Suppressor macrophage treated with lipopolysaccharide for 1 hour (primary cell): ENCODE data around the gene DRC3.
"Not testable (repeated sequence)": the region's sequence is repeated elsewhere in the genome, so short reads cannot be mapped to it uniquely, and the experiment has no call there.

ENCODE experiments used
- DNase-seq, 3 donors: peaks; one replicate each; pipeline ENCODE4 v3.0.0-alpha.2; 2020 to 2022

The DRC3 gene, protein sequence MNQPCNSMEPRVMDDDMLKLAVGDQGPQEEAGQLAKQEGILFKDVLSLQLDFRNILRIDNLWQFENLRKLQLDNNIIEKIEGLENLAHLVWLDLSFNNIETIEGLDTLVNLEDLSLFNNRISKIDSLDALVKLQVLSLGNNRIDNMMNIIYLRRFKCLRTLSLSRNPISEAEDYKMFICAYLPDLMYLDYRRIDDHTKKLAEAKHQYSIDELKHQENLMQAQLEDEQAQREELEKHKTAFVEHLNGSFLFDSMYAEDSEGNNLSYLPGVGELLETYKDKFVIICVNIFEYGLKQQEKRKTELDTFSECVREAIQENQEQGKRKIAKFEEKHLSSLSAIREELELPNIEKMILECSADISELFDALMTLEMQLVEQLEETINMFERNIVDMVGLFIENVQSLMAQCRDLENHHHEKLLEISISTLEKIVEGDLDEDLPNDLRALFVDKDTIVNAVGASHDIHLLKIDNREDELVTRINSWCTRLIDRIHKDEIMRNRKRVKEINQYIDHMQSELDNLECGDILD

DNA sequence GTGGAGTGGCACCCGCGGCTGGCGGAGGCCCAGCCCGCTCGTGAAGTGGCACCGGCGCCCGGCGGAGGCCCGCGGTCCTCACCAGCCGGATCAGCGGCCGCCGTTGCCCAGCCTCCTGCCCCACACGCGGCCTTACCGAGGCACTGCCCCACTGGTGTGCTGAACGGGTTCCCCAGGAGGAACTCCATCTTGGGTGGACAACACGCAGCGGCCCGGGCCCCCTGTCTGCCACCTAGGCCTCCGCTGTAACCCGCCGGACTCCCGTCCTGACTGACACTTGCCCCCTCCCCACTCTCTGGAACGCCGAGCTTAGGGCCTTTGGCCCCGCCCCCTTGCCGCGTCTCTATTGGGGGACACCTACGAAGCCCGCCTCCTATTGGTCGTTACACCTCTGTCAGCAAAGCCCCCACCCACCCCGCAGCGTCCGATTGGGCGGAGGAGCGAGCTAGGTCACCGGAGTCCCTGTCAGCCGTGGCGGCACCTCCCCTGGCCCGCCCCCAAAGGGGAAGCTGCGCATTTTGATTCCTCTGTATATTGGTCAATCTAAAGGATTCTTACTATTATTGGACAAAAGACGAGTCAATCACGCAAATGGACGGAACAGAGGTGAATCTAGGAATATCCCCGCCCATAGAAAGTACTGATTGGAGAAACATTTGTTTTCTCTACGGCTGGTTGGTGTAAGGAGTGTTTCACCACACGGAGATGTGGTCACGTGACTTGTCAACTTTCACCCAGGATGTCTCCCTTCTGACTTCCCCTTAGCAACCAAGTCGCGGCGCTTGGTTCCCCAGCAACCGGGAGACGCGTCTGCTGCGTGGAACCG is at the start of gene DRC3, which contains the start of gene TOM1L2:
TSS of gene DRC3 (plus strand) at position 737 of the 826 bp plus-strand sequence. CDS start 4,737 bp downstream, outside the sequence.
TSS of gene TOM1L2 (minus strand) at position 275 of the 826 bp plus-strand sequence. CDS start at position 188, 87 bp downstream.
- peak; percentile 100 for DNase-seq

GRCh38 chr17:17924131-17924856 is 48.4 kb upstream of the DRC3 start:
- no peak for DNase-seq

DNA sequence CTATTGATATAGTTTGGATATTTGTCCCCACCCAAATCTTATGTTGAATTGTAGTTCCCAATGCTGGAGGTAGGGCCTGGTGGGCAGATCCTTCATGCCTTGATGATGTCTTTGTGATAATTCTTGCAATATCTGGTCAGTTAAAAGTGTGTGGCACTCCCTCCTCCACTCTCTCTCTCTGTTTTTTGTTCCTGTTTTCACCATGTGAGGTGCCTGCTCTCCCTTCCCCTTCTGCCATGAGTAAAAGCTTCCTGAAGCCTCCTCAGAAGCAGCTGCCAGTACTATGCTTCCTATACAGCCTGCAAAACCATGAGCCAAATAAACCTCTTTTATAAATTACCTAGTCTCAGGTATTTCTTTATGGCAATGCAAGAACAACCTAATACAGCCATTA is 47.8 kb upstream of the DRC3 start:
- DNase-seq, result peak in 1 of 3 donors; percentile 26

DNA sequence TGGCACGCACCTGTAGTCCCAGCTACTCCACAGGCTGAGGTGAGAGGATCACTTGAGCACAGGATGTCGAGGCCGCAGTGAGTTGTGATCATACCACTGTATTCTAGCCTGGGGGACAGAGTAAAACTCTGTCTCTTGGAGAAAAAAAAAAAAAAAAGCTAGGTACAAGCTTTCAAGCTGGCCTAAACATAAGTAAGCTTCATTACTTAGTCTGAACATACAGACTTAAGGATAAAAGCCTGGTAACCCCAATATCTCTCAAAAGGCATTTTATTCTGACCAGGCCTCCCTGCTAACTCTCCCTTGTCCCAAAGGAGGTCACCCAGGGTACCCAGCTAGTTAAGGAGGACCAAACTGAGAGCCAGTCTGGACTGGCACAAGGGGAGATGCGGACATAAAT is 46.6 kb upstream of the DRC3 start:
- DNase-seq, result no peak

DNA sequence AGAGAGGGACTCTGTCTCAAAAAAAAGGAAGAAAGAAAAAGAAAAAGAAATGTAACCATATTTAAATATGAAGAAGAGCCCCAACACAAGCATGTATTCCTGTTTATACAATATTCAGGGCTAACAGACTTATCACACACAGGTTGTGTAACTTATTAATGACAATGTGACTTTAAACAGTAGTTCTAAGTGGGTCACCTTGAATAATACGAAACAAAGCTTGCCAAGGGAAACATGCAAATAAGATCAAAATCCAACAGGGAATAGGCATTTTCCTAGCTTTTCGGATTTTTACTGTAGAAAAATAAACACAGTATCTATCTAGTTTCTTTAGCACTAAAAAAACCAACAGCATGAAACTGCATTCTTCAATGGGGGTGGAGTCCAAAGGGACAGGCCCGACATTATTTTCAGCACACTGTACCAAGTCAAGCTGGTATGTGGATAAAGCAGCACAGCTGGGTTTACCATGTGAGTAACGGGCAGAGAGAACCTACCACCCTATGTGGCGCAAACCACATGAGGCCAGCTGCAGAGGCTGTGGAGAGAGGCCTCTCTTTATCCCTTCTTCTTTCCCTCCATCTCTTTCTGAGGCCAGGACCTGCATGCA is 45.7 kb upstream of the DRC3 start:
- DNase-seq, result no peak

GRCh38 chr17:17928398-17929287 is 44.0 kb upstream of the DRC3 start:
- DNase-seq, result no peak

DNA sequence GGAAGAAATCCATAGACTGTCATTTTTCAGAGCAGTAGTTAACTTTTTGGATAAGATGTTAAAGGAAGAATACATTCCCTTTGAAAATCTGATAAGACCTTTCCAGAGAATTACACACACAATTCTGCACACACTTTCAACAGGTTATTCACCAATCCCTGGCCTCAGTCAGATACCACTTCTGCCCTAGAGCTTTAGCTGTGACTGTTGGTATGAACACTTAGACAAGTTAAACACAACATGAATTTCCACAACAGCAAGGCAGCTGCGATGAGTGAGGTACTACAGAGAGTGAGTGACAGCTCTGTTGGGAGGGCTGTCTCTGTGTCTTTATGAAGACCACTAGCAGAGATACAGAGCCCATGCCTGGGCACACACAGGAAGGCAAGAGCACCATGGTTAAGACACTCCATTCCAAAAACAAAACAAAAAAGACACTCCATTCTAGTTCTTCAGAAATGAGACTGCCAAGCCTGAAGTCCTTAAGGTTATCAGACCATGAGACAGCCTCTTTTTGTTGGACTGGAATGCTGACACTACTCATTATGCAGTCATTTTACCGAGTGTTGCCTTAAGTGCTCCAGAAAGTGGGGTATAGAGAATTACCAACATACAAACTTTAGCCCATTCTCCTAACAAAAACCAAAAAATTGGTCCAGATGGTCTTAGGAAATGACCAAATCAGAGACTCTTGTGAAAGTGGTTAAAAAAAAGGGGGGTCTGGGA is 42.8 kb upstream of the DRC3 start:
- no peak for DNase-seq

- peak in 1 of 3 donors; percentile 13 for DNase-seq
Measured at GRCh38 chr17:17930674-17931073, 42.0 kb upstream of the DRC3 start.

DNA sequence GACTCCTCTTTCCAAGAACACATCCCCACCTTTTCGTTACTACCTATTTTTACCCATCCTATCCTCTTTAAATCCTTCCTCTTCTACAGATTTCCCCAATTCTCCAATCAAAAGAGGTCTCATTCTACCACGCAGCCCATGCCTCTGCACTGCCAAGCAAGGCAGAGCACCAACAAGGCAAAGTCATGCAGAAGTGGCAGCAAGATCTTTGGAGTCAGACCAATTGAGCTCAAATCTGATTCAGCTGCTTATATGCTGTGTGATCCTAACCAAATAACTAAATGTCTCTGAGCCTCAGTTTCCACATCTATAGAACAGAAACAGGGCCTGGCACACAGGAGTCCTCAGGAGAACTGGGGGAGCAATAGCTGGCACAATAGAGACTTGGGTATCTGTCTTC is 41.5 kb upstream of the DRC3 start:
- DNase-seq, result peak in 1 of 3 donors; percentile 12

- peak in 1 of 3 donors; percentile 20 for DNase-seq
Measured at GRCh38 chr17:17933775-17934174, 38.9 kb upstream of the DRC3 start.

DNA sequence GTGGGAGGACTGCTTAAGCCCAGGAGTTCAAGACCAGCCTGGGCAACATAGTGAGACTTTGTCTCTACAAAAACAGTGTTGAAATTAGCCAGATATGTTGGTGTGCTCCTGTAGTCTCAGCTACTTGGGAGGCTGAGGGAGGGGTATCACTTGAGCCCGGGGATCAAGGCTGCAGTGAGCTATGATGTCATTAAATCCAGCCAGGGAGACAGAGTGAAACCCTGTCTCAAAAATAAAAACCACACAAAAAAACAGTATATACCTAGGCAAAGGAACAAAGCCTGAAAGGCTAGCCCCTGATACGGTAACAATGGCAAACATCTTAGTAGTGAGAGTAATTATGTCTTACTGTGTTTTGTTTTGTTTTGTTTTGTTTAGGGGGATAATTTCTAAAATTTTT is 38.4 kb upstream of the DRC3 start:
- peak in 1 of 3 donors; percentile 17 for DNase-seq

DNA sequence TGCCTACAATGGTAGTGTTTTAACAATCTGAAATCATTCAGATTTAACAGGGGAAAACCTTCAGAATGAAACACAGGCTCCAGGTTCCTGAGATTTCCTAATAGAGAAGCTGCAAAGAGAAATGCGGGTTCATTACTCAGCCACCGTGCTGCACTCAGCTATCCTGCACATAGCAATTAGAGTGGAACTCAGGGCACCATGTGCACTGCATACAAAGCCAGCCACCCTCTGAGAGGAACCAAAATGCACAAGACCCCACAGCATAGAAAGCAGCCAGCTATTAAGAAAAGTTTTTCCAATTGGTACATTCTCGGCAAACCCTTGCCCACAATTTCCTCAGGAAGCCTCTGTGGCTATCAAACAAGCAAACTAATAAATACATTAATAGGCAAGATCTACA is 37.9 kb upstream of the DRC3 start:
- DNase-seq, result peak; percentile 63 to 71 (median 66)

DNA sequence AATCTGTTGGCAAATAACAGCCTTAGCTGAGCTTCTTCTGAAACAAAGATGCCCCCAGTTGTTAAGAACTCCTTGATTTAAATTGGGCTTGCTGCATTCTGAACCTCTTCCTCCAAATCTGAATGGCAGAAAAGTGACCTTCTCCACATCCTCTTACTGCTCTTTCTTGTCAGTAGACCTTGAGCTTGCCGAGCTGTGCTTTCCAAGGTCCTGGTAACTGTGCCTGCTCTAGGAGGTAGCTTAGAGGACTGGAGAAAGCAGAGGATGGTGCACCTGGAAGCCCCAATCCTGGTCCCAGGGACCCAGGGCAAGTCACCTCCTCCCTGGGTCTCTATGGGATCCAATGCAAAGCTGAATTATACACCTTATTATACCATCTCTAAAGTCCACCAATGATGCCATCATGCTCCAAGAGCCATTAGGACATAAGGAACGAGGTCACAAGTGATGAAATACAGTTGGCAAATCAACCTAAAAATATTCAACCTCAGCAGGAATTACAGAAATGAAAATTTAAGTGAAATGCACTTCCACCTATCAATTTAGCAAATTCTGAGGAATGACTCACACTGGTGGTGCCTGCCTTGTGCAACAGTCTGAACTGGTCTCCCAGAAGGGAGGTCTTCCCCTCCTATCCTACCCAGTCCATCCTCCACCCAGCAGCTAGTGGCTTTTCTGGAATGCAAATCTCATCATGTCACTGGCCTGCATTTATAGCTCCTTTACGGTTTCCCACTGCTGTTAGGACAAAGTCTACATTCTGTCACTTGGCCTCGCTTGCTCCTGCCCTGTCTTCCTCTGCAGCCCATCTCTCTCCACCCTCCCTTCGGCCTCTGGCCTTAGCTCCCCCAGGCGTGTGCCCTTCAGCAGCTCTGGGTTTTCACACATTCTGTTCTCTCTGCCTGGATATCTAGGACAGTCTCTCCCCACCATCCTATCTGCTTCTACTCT is 37.1 kb upstream of the DRC3 start:
- DNase-seq, result peak; percentile 85 to 92 (median 88)

- peak in 2 of 3 donors; percentile 41 to 58 for DNase-seq
Measured at GRCh38 chr17:17937201-17937853, 35.3 kb upstream of the DRC3 start.

DNA sequence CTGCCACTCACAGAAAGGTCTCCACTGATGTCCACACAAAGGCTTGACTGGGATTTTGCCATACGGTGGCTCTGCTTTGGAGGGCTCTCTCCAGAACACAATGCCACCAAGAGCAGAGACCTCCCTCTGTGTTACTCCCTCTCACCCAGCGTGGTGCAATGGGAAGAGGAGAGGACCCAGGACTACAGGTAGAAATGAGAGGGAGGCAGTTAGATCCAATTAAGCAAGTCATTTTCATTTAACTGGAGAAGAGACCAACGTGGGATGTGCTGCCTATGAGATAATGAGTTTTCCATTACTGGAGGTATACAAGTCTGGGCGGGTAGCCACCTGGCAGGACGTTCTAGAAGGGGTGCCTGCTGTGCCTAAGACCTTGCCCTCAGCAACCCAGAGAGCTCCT is 34.7 kb upstream of the DRC3 start:
- DNase-seq, result peak in 1 of 3 donors; percentile 11

DNA sequence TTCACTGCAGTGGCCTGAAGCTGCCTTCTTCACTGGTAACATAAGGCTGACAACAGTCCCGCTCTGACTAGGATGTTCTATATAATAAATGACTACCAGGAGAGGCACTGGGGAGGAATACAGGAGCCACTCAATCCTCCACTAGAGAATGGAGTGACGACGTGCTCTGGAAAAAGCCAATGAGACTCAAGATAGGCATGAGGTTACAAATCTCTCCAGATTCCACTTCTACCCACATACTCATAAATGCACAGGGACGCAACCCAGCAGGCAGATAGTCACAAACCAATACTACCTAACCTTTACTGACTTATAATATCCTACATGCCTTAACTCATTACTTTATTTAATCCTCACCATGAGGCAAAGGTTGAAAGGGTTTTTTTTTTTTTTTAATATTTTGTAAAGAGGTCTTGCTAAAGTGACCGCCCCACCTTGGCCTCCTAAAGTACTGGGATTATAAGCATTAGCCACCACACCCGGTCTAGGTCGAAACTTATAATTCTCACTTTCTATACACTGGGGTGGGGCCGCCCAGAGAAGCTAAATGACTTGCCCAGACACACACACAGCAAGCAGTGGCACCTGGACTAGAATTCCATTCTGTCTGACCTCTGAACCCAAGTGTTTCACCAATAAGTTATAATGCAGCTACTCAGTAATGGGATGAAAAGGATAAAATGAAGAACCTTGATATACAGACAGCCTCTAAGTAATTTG is 34.1 kb upstream of the DRC3 start:
- DNase-seq, result peak in 1 of 3 donors; percentile 10

DNA sequence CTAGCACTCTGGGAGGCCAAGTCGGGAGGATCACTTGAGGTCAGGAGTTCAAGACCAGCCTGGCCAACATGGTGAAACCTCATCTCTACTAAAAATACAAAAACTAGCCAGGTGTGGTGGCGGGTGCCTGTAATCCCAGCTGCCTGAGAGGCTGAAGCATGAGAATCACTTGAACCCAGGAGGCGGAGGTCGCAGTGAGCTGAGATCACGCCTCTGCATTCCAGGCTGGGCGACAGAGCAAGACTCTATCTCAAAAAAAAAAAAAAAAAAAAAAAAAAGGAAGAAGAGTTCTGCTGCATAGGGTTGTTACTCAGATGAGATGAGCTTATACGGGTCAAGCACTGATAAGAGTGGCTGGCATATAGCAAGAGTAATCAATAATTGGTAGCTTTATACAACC is 32.7 kb upstream of the DRC3 start:
- not testable (repeated sequence) for DNase-seq

DNA sequence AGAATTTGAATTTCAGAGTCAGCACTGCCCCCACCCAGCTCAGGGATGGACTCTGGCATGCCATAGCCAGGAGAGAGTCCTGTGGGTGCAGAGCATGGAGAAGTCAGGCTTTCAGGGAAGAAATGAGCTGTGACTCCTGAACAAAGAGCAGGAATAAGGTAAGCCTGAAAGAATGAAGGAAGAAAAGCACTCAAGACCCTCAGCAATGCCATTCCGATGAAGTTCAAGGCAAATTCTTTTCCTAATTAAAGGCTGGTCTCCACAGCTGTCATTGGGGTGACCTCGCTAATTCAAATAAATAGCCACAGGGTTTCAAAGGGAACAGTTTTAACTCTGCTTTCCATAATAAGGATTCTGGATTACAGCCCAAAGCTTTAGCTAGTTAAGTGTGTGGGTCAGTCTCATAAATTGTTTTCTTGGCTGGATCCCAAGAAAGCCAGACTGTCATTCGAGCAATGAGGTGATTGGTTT is 32.2 kb upstream of the DRC3 start:
- peak in 1 of 3 donors; percentile 11 for DNase-seq
